ENCODE measurements around the gene DOCK9.

Gene DOCK9

DNA sequence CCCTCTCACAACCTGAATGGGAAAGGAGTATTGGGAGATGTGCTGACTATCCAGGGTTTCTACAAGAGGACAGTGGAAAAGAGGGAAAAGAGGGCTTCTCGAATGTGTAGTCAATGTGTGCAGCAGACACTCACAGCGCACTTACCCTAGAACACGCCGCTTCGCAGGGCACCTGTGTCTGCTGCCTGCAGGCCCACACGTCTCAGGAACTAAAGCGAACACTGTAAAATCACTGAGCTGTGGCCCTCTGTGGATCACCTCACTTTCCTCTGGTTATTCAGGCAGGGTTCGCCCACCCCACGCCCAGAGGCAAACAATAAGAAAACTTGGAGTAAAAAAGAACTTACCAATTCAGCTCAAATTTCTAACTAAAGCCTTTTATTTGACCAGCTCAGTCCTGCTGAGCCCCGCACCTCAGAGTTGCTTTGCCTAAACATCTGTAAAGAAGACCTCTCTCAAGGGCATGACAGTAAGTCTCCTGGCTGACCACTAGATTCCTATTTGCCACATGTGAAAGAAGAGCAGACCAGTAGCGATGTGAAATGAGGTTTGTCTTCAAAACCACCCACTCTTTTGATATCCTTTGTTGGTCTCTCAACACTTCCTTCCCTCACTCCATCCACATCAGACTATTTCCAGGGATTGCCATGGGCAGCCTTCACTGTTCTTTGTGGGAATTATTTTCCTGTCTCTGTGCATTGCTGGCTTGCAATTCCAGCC is 19.3 kb upstream of the DOCK9 start:
- DNase-seq: no peak

DNA sequence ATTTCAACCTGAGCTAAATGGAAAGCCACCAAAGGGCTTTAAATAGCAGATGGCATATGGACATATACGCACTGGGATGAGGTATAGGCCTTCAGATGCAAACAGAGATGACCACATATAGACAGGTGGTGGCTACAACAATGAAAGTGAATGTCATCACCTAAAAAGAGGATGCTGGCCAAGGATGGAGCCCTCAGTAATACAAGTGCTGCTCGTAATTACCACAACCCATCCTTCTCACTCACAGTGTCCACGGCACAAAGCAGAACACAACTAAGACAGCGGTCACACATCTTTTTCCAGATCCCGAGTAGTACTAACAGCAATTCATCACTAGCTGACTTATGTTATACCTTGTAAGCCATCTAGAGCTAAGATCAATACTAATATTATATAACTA is 18.2 kb upstream of the DOCK9 start:
- DNase-seq: no peak

DNA sequence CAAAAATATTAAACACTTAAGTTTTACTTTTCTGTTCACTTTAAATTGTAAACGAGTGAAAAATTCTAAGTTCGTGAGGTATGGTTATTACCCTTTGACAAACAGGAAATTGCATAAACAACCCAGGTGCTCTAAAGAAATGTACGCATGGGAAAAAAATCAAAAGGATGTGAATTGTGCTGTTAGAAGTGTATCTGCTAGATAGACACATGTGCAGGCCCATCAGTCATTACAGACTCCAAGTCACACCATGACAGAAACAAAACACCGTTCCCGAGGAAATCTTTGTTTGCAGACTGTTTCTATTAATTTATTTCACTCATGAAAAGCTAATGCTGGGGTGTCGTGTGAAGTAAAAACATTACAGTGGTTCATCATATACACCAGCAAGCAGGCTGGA is 17.0 kb upstream of the DOCK9 start:
- no peak for DNase-seq

DNA sequence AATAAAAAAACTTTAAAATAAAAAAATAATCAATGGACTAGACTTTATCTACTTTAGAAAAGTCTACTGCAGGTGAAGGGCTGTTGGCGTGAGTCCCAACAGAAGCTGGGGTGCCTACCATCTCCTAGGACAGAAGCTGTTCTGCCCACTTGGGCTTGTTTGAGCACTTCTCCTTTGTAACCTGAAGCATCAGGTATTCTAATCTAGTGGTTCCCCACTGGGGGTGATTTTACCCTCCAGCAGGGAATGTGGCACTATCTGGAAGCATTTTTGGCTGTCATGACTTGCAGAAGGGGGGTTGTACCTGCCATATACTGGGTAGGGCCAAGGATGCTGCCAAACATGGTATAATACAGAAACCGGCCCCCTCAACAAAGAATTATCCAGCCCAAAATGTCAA is 16.2 kb upstream of the DOCK9 start:
- no peak for DNase-seq

DNA sequence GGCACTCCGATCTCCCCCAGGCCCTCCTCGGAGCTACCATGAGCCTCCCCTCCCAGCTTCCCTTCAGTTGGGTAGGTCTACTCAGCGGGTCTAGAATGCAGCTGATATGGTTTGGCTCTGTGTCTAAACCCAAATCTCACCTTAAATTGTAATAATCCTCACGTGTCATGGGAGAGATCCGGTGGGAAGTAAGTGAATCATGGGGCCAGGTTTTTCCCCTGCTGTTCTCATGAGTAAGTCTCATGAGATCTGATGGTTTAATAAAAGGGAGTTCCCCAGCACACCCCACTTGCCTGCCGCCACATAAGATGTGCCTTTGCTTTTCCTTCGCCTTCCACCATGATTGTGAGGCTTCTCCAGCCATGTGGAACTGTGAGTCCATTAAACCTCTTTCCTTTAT is 14.5 kb upstream of the DOCK9 start:
- DNase-seq: no peak

DNA sequence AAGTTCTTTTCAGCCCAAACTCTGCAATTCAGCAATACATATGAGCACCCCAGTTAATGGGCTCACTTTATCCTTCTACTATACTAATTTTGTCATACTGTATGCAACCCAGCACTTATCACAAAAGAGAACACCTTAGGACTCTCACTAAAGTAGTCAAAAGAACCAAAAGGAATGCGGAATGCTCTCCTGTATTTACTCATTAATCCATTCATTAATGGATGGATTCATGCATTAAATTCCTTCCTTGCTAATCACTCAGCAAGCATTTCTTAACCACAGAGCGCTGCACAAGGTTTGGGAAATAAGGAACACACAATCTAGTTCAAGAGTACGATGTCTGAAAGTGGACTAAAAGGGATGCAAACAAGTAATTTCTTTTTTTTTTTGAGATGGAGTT is 12.8 kb upstream of the DOCK9 start:
- no peak for DNase-seq

DNA sequence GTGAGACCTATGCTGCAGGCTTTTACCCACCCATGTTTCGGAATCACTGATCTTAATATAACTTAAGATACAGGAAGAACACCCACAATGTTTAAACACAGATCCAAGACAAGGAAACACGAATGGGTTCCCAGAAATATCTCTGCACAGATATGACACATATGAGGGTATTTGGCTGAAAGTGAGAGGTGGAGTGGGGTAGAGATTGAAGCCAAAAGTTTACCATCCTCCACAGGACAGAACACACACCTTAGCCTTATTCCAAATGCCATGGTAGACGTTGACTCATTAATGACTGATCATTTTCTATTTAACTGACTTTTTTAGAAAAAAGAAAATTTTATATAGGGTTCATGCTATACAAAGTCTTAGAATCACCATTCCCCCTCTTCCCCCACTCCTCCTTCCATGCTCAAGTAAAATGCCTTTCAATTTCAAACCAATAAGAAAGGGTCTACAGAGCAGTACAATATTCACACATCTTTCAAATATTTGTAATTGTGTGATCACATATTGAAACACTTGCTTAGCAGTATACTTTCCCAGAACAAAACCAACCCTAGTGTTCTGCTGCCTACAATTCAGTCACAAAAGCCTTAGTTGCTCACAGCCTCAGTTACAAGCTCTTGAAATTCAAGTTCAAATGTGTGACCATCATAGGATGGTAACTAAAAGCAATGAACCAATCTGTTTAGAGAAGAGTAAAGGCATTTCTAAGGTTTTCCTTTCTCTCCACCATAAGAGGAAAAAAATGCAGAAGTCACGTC is 11.8 kb upstream of the DOCK9 start:
- no peak for DNase-seq

DNA sequence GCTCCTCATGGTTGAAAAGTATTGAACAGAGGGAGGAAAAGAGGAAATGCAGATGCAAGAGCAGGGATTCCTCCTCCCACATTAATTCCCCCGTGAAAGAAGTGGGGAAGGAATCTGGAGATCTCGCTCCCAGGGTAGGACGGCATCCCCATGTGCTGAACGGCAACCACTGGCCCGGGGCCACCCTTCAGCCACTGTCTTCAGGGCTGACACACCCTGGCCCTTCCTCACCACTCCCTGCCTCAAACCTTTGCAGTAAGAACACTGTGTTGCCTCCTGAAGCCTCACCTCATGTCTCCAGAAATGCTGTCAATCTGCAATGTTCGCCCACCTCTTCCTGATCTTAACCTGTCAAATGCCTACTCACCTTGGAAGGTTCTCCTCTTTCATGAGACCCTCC is 10.9 kb upstream of the DOCK9 start:
- DNase-seq: no peak

DNA sequence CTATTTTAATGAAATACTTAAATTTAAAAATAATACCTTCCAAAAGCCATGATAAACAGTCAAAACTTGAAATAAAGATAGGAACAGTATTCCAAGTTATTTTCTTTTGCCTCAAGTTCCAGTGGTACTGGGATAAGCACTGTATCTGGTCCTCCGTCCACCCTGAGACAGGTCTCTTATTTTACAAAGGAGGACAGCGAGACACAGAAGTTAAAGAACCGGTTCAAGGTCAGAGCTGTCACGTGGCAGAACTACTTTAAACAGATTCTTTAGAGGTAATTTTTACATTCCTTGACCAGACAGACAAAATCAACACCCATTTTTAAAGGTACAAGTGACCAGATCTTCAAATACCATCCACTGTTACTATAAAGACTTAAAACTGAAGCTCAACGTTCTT is 10.4 kb upstream of the DOCK9 start:
- no peak for DNase-seq

DNA sequence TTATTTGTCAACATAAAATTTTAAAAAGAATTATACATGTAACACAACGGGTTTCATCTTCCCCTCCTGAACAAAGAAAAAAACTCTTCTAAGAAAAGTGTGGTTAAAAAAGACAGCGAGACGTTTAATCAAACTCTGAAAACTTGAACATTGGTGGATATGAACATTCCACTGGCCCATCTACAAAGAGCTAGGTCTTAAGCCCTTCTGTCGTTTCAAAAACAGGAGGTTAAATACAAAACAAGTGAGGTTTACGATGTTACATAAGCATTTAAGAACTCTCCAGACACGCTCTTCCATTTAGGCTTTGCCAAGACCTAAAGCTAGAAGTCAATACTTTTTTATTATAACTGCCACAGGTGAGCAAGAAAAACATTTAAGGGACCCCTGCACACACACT is 9.4 kb upstream of the DOCK9 start:
- no peak for DNase-seq

DNA sequence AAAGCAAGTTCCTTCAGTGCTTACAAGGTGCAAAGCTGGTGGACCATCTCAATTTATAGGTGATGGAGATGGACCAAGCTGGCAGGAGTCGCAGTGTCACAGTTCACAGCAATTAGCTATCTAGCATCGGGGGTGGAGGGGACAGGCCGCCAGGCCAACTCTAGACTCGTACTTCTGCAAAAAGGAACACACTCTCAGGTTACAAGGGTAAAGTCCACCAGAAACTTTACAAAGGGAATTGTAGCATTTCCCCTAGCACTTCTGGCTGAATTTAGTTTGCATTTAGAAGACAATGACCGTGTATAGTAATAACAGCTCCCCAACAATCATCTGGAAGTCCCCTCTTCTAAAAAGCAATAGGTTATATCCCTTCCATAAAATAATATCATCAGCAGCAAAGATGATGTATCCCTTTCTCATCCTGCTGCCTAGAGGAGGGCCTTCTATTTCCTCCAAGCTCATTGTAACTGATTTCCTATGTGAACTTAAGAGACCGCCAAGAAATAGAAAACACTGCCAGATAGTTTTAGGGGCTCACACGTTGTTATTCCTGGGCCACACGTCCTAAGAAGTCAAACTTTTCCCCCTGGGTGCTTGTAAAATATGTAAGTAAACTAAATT is 8.5 kb upstream of the DOCK9 start:
- DNase-seq: no peak

DNA sequence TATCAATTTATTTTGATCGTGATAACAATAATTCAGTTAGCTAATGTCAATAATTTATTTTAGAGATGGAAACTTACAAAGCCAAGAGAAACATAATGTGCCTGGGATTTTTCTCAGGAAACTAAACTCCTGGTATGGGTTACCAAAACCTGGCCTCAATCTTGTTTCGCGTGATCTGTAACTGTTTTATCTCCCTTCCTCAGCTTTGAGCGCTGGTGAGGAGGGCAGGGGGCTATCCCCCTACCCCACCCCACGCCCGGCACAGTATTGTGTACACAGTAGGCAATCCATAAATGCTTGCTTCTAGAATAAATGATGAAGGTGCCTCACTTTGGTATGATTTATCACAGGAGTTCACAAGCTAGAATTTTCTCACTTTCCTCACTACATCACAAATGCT is 7.7 kb upstream of the DOCK9 start:
- DNase-seq: no peak

DNA sequence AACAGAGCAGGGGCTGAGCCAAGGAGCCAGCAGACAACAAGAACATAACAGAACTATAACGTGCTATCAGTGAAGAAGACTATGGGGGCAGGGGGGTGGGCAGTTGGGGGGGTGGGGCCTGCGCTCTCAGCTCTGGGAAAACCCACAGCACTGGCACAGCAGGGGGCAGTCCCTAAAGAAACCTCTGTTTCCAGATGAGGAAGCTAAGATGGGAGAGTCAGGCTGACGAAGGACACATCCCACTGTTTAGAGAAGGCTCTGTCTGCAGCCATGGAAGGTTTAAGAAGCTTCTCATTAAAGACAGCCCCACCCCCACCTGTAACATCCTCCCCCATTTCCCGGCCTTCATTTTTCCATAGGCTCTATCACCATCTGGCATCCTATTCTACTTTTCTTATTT is 7.1 kb upstream of the DOCK9 start:
- no peak for DNase-seq

DNA sequence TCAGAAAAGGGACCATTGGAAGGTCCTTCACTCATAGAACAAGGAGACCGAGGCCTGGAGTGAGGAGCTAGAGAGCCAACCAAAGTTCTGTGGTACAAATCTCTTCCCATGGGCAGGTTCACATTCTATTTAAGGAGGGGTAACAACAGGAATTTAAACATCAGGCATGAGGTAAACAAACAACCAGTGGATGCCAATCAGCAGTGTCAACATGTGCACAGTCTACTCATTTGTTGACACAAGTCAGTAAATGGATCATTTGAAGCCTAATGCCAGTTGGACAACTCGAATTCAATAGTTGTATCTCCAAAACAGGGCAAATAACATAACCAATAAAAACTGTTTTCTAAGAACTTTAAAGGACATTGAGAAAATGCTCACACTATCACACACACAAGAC is 6.3 kb upstream of the DOCK9 start:
- no peak for DNase-seq

DNA sequence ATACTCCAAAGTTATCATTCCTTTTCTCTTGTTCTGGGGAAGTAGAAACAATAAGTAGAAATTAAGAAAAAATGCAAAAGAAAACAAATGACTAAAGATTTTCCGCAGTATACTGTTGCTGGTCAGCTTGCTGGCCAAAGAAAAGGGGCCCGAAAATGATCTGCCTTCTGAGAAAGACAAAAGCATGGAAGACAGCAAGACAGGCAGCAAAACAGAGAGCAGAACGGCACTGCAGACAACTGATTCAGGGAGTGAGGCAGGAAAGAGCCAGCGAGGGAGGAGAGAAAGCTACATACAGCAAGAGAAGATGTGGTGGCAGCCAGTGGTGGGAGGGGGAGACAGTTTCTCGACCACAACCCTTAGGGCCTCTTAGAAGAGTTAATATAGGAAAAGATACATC is 5.3 kb upstream of the DOCK9 start:
- no peak for DNase-seq

DNA sequence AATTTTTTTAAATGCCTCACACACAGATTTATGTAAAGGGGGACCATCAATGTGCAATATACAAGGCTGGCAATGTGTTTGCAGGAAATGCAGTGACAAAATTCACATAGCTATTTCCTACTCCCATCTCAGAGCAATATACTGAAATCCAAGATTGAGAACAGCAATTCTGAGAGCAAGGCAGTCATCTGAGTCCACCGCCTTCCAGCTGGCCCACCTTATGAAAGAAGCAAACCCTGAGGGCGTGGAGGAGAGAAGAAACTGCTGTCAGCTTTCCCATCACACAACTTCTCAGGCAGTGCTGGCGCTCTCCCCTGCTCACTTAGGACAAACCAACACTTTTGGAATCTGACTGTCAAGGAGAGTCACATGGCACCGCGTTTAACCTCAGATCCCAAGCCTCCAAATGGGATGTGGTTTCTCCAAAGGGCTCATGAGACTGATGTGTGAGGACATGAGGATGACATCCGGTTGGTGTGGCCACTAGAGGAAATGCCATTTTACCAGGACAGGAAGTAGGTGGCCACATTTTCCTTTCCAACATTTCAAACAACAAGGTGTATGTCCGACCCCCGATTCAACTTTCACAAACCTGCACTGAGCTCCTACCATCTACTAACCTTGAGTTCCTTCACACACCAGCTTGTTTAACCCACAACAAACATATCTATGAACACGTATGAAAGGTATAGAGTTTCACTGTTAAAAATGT is 3.7 kb upstream of the DOCK9 start:
- no peak for DNase-seq

DNA sequence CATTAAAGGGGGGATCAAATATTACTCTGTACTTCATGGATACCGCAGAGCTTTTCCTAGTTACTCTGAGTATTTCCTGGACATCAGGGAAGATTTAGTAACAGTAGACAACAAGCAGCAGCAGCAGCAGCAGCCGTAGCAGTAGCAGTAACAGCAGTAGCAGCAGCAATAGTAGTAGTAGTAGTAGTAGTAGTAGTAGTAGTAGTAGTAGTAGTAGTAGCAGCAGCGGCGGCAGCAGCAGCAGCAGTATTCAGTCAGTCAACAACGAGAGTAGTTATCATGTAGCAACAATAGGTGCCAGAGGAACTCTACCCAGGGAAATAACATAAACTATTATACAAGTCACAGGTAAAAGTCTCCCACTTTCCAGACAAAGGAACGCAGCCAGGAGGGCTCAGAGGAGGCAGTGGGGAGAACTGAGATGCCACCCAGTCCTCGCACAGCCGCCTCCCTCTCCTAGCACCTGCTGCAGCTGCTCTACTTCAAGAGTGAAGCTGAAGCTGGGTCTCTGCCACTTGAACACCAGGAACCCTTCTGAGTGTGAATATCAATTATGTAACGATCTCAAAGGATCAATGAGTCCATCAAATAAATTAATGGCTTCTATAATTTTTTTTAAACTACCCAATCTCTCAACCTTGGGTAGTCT is 1.3 kb upstream of the DOCK9 start:
- no peak for DNase-seq

DNA sequence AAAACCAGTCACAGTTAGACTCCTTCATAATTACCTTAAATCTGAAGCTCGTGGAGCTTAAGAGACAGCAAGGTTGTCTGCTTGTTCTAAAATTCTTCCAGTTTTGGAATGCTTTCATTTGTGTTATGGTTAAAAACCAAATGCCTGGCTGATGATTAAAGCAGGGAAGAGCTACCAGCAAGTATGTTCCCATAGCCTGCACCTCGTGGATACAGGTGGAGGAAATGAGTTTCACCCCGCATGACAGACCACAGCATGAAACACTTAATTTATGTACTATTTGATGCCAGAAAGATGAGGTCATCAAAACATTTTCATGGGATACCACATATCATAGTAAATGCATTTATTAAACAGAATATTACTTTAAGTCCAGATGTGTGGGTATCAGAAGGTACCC is 416 bp upstream of the DOCK9 start:
- no peak for DNase-seq

DNA sequence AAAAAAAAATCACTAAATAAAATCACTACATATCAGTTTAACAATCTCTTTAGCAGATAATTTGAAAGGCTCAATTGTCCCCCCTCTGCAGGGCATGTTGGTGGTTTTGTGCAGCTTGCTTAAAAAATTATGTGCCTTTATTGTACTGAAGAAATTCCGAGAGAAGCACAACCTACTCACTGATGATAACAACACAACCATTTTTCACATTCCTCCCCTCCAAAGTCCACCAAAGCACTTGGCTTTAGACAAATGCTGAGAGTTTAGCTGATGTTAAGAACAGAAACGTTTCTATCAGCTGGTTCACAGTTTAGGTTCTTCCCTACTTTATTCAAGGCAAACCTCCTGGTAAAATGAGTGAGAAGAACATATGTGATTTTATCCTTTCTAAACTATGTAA is 923 bp downstream of the DOCK9 start:
- no peak for DNase-seq

DNA sequence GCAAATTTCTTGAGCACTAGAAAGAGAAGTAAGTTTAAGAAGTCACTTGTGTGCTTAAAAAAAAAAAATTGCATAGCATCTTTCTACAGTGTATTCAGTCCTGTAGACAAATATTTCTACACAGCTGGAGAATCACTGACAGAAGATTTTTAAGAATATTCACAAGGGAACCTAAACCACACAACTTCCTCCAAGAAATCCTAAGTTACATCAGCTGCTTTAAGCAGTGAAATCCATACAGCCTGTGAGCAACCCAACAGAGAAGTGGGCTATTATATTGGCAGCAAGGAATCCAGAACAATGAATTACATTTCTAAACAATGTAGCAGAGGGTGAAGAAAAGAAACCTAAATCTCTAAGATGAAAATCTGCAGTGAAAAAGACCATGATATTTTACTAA is 1.5 kb downstream of the DOCK9 start:
- DNase-seq: no peak

DNA sequence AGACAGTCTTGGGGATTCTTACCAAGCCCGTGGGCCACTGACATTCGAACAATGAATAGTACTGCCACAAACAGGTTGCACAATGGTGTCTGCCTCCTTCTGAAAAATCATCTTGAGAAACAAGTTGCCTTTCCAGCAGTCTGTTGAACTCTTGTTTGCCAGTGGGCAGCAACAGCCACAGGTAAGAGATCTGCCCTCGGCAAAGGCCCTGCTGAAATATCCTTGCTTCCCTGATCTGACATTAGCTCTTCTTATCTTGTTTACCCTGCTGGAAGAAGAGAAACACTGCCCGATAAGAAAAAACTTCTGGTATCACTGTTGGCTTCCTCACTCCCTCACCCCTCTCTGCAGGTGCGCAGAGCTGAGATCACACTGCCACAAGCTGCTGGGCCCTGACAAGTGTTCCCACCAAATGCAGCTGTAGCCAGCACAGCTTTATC is 2.0 kb downstream of the DOCK9 start:
- DNase-seq: no peak

DNA sequence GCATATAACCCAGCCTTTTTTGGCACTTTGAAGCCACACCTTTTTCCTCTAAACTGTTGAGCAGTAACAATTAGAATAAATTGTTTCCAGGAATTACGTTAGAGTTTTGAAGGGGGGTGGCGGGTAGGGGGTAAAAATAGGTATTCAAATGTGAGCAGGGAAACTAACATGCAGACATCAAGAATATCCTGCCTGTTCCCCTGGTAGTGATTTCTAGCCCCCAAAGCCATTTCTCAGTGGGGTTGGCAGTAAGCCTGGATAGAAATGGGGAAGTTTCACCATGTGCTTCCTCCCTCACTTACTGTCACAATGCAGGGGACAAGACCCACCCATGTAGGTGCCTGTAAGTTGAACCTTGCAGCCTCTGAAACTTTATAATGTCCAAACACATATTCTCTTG is 3.8 kb downstream of the DOCK9 start:
- DNase-seq: no peak

DNA sequence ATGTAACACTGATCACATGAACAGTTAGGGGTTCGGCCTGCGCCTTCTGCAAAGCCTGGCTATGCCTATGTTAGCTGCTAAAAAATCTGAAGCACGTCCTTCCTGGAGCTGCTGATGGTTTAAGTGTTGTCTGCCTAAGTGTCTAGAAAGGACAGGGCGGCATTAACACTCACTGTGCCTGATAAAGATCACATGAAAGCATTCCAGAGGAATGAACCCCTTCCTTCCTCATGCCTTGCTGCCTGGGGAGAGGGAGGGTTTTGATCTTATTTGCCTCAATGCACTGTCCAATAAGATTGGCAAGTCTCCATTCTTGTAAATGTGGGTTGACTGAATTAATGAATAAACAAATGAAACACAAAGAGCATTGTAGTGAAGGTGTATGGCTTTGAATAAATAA is 5.2 kb downstream of the DOCK9 start:
- DNase-seq: no peak
